OCI-LY3 (cell line): ENCODE measurements around the gene UROC1.

ENCODE experiments used
- H2AFZ ChIP-seq: fragments of 200-600, 300-600 bp; shearing (Covaris generic); 2 replicates; pipeline ENCODE4 v1.6.0; 2014; ENCODE audit warnings: antibody characterized with exemption, low read depth, low read length
- H3K27ac ChIP-seq: fragments of 200-600, 300-600 bp; sonication (generic); 2 replicates; pipeline ENCODE4 v1.5.1; 2014; ENCODE audit warnings: mild to moderate bottlenecking, low read length, moderate library complexity, mixed read lengths
- H3K27me3 ChIP-seq: fragments of 200-600, 300-600 bp; sonication (generic); 2 replicates; pipeline ENCODE4 v1.6.1; 2014; ENCODE audit warnings: low read depth, low read length, mixed read lengths
- H3K36me3 ChIP-seq: fragments of 200-600, 300-600 bp; sonication (generic); replicated peaks from 2 replicates; pipeline ENCODE3; 2014; ENCODE audit warnings: low read depth, low read length, mixed read lengths
- H3K4me1 ChIP-seq: fragments of 300-600, 200-600 bp; sonication (generic); 2 replicates; pipeline ENCODE4 v1.6.1; 2014; ENCODE audit warnings: low read length, mixed read lengths
- H3K4me2 ChIP-seq: fragments of 200-600, 300-600 bp; sonication (generic); 2 replicates; pipeline ENCODE4 v1.6.1; 2014; ENCODE audit warnings: low read length, mixed read lengths
- H3K4me3 ChIP-seq: fragments of 300-600, 200-600 bp; sonication (generic); 2 replicates; pipeline ENCODE4 v1.5.1; 2014; ENCODE audit warnings: antibody characterized with exemption, mild to moderate bottlenecking, low read length, moderate library complexity
- H3K79me2 ChIP-seq: fragments of 300-600, 200-600 bp; shearing (Covaris generic); 2 replicates; pipeline ENCODE4 v1.6.1; 2014; ENCODE audit warnings: mild to moderate bottlenecking, low read length, mixed read lengths
- H3K9ac ChIP-seq: fragments of 300-600, 200-600 bp; shearing (Covaris generic); 2 replicates; pipeline ENCODE4 v1.6.0; 2014; ENCODE audit warnings: mild to moderate bottlenecking, low read length, moderate library complexity
- H3K9me3 ChIP-seq: fragments of 200-600, 300-600 bp; shearing (Covaris generic); 2 replicates; pipeline ENCODE4 v1.6.1; 2014; ENCODE audit warnings: low read length, mixed read lengths; ENCODE audit not compliant: insufficient read depth
- H4K20me1 ChIP-seq: fragments of 200-600, 300-600 bp; sonication (generic); 2 replicates; pipeline ENCODE4 v1.6.1; 2016; ENCODE audit warnings: low read length, mixed read lengths; ENCODE audit not compliant: insufficient read depth
- EZH2phosphoT487 ChIP-seq: fragments of 200-600 bp; shearing (Covaris generic); IDR thresholded peaks from 2 replicates; pipeline ENCODE4 v1.6.1; 2018; ENCODE audit warnings: antibody characterized with exemption, mixed run types, low read depth
- TF ChIP-seq, protein P1 (sequence below): fragments of 200-600, 300-600 bp; sonication (generic); IDR thresholded peaks from 2 replicates; pipeline ENCODE4 v1.5.1; 2014; ENCODE audit warnings: antibody characterized with exemption, low read length, low read depth

The UROC1 gene

DNA sequence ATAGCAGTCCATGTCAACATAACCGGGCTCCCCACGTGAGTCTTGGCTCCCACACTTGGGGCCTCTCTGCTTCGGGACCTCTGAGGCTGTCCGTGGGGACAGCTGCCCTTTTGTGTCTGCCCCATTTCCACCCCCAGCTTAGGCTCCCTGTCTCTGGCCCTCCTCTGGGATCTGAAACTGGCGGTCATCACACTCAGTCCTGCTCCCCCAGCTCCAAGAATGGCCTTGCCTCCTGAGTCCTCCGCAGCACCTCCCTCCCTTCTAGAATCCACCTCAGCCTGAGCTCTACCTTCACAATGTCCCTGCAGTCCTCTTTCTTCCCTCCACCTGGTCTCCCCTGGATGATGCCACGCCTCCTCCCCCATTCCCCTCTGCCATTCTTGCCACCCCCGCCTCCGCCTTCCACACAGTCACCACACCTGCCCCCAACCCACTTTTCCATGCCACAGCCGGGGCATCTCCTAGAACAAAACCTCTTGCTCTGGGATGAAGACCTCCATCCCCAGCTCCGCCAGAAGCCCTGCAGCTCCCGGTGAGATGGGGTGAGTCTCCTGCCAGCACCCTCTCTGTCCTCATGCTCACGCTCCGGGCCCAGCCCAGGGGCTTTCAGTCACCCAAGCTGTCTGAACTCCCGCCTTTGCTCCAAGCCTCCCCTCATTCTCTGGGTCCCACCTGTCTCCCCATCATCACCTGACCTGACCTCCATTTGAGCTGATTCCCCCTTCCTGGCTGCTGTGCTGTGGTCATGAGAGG lies 34.9 kb downstream of the UROC1 start:
- Histone ChIP-seq H3K4me1 (no peaks in the 10 kb centered on the region), H3K9ac (no peak overlapping the region), H3K27me3 (no peaks in the 10 kb centered on the region), H2AFZ (no peak overlapping the region), H3K9me3 (no peaks in the 10 kb centered on the region), H3K27ac (no peak overlapping the region), H3K36me3 (no peaks in the 10 kb centered on the region), H4K20me1 (no peaks in the 10 kb centered on the region), H3K4me2 (no peak overlapping the region), H3K79me2 (no peaks in the 10 kb centered on the region), H3K4me3 (no peak overlapping the region)
- TF ChIP-seq EZH2phosphoT487, result no peak
- TF ChIP-seq, protein P1, sequence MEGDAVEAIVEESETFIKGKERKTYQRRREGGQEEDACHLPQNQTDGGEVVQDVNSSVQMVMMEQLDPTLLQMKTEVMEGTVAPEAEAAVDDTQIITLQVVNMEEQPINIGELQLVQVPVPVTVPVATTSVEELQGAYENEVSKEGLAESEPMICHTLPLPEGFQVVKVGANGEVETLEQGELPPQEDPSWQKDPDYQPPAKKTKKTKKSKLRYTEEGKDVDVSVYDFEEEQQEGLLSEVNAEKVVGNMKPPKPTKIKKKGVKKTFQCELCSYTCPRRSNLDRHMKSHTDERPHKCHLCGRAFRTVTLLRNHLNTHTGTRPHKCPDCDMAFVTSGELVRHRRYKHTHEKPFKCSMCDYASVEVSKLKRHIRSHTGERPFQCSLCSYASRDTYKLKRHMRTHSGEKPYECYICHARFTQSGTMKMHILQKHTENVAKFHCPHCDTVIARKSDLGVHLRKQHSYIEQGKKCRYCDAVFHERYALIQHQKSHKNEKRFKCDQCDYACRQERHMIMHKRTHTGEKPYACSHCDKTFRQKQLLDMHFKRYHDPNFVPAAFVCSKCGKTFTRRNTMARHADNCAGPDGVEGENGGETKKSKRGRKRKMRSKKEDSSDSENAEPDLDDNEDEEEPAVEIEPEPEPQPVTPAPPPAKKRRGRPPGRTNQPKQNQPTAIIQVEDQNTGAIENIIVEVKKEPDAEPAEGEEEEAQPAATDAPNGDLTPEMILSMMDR, result no peak

DNA sequence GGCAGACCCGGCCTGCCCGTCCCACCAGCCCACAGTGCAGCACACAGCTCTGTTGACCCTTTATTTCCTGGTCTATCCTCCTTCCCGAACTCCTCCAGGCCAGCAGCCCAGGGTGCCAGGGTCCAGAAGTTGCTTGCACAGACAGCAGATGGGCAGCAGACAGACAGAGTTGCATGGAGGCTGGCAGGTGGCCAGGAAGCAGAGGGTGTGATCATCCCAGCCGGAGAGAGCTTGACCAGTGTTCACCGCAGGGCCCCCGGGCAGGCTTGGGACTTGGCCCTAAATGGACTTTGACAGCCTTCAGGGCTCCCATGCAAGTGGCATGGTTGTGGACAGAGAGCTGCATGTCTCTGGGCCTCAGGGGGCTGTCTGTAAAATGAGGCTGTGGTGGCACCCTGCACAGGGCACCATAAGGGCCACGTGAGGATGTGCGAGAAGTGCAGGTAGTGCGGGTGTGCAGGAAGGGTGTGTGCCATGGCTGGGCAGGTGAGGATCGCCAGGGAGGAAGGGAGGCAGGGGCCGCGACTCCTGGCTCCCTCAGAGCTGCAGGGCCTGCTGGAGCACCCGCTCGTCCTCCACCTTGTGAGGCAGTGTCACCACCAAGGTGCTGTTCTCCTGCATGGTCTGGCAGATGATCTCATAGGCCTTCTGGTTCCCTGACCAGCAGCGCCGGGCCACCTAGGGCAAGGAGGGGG lies 35.6 kb downstream of the UROC1 start:
- Histone ChIP-seq H3K9me3 (no peaks in the 10 kb centered on the region), H4K20me1 (no peaks in the 10 kb centered on the region), H2AFZ (no peak overlapping the region), H3K79me2 (no peaks in the 10 kb centered on the region), H3K27me3 (no peaks in the 10 kb centered on the region), H3K4me3 (no peak overlapping the region), H3K9ac (no peak overlapping the region), H3K36me3 (no peaks in the 10 kb centered on the region), H3K27ac (no peak overlapping the region), H3K4me2 (no peak overlapping the region), H3K4me1 (no peaks in the 10 kb centered on the region)
- TF ChIP-seq EZH2phosphoT487, result no peak
- TF ChIP-seq, protein P1, result no peak

DNA sequence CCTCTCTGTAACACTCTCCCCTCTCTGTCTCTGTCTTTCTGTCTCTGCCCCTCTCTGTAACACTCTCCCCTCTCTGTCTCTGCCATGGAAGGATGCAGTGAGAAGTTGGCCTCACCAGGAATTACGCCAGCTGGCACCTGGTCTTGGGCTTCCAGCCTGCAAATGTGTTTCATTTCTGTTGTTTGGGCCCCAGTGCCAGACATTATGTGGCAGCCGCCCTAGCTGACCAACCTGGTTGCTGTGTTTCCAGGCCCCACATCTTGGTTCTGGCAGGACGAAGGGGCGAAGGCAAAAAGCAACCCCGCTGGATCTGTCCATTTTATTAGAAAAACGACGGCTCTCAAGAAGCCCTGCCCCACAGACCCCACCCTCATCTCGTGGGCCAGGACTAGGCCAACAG lies 36.7 kb downstream of the UROC1 start:
- no peaks in the 10 kb centered on the region for H3K9me3 ChIP-seq
- H2AFZ ChIP-seq, result no peak overlapping the region
- H3K79me2 ChIP-seq, result no peaks in the 10 kb centered on the region
- H3K27ac ChIP-seq, result no peak overlapping the region
- H3K4me2 ChIP-seq, result no peak overlapping the region
- TF ChIP-seq EZH2phosphoT487, result no peak
- TF ChIP-seq, protein P1, result no peak
- H3K27me3 ChIP-seq, result no peaks in the 10 kb centered on the region
- H3K36me3 ChIP-seq, result no peaks in the 10 kb centered on the region
- no peak overlapping the region for H3K9ac ChIP-seq
- no peaks in the 10 kb centered on the region for H3K4me1 ChIP-seq
- no peaks in the 10 kb centered on the region for H4K20me1 ChIP-seq
- no peak overlapping the region for H3K4me3 ChIP-seq

DNA sequence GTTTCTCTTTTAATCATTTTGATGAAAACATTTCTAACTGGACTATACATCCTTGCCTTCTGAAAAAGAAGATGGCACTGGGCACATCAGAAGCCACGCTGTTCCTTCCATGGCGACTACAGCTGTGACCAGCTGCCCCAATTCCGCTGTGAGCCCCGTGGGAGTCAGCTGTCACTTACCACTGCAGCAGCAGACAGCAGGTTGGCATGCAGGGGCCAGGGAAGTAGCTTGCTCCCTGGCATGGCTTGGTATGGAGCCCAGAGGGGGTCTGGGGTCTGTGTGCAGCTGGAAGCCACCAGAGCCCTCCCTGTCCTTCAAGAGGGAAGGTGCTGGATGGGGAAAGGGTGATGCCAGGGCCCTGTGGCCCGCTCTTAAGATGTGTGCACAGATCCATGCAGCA lies 37.4 kb downstream of the UROC1 start:
- Histone ChIP-seq H3K27ac (no peak overlapping the region), H3K9me3 (no peaks in the 10 kb centered on the region), H3K4me2 (no peak overlapping the region), H3K36me3 (no peaks in the 10 kb centered on the region), H4K20me1 (no peaks in the 10 kb centered on the region), H3K4me3 (no peak overlapping the region), H3K27me3 (no peaks in the 10 kb centered on the region), H3K4me1 (no peaks in the 10 kb centered on the region), H3K9ac (no peak overlapping the region), H3K79me2 (no peaks in the 10 kb centered on the region; the same call in 1 of the 2 replicates), H2AFZ (no peak overlapping the region)
- TF ChIP-seq EZH2phosphoT487, result no peak
- TF ChIP-seq, protein P1, result no peak
